Type B pancreatic cell (in vitro differentiated cells): Measurements from ENCODE around the gene GID4. TPM values are rescaled to one million over a fixed set of nuclear protein-coding genes. Genes with fewer than 3 reads are reported as not detected.

Experiments used
- DNase-seq: peaks from one replicate; pipeline ENCODE4 v3.0.0; 2021; ENCODE audit warnings: mixed read lengths; ENCODE audit not compliant: unreplicated experiment; ENCODE audit errors: extremely low spot score
- H3K27ac Mint-ChIP-seq: 2 replicates; pipeline ENCODE4 v1.8.0; 2021; ENCODE audit warnings: mild to moderate bottlenecking, mixed read lengths
- H3K27me3 Mint-ChIP-seq: 2 replicates; pipeline ENCODE4 v1.8.0; 2021; ENCODE audit warnings: mixed read lengths
- H3K36me3 Mint-ChIP-seq: 2 replicates; pipeline ENCODE4 v1.8.0; 2021; ENCODE audit warnings: mixed read lengths
- H3K4me1 Mint-ChIP-seq: one replicate; pipeline ENCODE4 v1.8.0; 2021; ENCODE audit warnings: mixed read lengths; ENCODE audit not compliant: unreplicated experiment
- H3K4me3 Mint-ChIP-seq: 2 replicates; pipeline ENCODE4 v1.8.0; 2021; ENCODE audit warnings: mild to moderate bottlenecking, mixed read lengths
- H3K9me3 Mint-ChIP-seq: 2 replicates; pipeline ENCODE4 v1.8.0; 2021; ENCODE audit warnings: mixed read lengths
- CTCF ChIP-seq: fragments of 200-600 bp; sonication (generic); conservative IDR thresholded peaks from 2 replicates; pipeline ENCODE4 v1.5.0; 2021; ENCODE audit warnings: antibody characterized with exemption, mild to moderate bottlenecking
- total RNA-seq: library from RNA; stranded (reverse); gene quantifications from 2 replicates; pipeline ENCODE4 v1.2.1, GENCODE V29; 2021; ENCODE audit warnings: low replicate concordance

Gene GID4
- total RNA-seq, 1 donor from 2014 or later: 13.2 TPM

DNA sequence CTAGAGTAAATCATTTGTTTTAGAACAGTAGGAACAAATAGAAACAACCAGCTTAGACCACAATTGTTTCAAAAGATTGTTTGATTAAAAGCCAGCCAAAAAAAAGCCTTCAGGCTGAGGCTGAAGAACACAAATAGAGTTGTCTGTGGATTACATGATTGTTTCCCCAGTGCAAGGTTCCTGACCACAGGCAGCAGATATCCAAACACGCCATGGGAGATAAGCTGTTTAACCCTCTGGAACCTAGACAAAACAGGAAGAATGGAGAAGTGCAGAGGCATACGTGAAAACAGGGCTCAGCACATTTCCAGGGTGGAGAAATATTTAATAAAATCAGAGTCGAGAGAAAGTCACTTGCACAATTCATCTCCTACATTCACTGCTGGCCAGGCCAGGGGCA lies 21.2 kb upstream of the GID4 start:
- no peak for TF ChIP-seq CTCF
- Mint-ChIP-seq H3K4me1 (peaks cover 12% of the 10 kb centered on the region), H3K36me3 (peaks cover 3% of the 10 kb centered on the region), H3K9me3 (no peaks in the 10 kb centered on the region), H3K27me3 (no peaks in the 10 kb centered on the region), H3K4me3 (no peak overlapping the region), H3K27ac (peak overlapping the region; percentile 46)
- DNase-seq: no peak

GRCh38 chr17:18018411-18018921 lies 20.7 kb upstream of the GID4 start:
- Mint-ChIP-seq H3K27me3 (no peaks in the 10 kb centered on the region), H3K4me3 (no peak overlapping the region), H3K27ac (peak overlapping the region; percentile 46), H3K9me3 (no peaks in the 10 kb centered on the region), H3K4me1 (peaks cover 12% of the 10 kb centered on the region), H3K36me3 (peaks cover 3% of the 10 kb centered on the region)
- TF ChIP-seq CTCF: no peak
- no peak for DNase-seq

- no peaks in the 10 kb centered on the region for H3K27me3 Mint-ChIP-seq
- no peak overlapping the region for H3K4me3 Mint-ChIP-seq
- no peaks in the 10 kb centered on the region for H3K9me3 Mint-ChIP-seq
- DNase-seq: no peak
- peaks cover 3% of the 10 kb centered on the region for H3K36me3 Mint-ChIP-seq
- TF ChIP-seq CTCF: no peak
- H3K4me1 Mint-ChIP-seq: peaks cover 12% of the 10 kb centered on the region
- H3K27ac Mint-ChIP-seq: no peak overlapping the region
Observed at GRCh38 chr17:18019838-18020154, 19.4 kb upstream of the GID4 start.

GRCh38 chr17:18020971-18021370 lies 18.2 kb upstream of the GID4 start:
- H3K4me3 Mint-ChIP-seq: no peak overlapping the region
- TF ChIP-seq CTCF: no peak
- H3K36me3 Mint-ChIP-seq: no peaks in the 10 kb centered on the region
- DNase-seq: no peak
- H3K9me3 Mint-ChIP-seq: no peaks in the 10 kb centered on the region
- H3K4me1 Mint-ChIP-seq: peaks cover 12% of the 10 kb centered on the region
- H3K27me3 Mint-ChIP-seq: no peaks in the 10 kb centered on the region
- H3K27ac Mint-ChIP-seq: no peak overlapping the region

DNA sequence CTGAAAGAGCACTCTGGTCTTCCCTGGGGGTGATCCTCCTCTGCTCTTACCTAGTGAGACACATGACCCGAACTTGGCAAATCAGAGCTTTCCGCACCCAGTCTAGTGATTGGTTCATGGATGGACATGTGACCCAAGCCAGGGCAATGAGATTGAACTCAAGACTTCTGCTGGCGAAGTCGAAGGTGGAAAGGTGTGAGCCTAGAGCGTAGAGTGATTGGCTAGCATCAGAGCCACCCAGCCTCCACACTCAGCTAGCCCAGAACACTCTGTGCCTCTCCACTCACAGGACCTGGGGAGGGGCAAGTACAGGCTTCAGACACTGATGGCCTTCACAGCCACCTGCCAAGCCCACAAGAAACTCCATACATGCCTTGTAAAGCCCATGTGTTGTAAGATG lies 17.8 kb upstream of the GID4 start:
- no peaks in the 10 kb centered on the region for H3K36me3 Mint-ChIP-seq
- H3K9me3 Mint-ChIP-seq: no peaks in the 10 kb centered on the region
- H3K27me3 Mint-ChIP-seq: no peaks in the 10 kb centered on the region

More for the DNA sequence above, 17.8 kb upstream of the GID4 start:
- Mint-ChIP-seq H3K4me1 (peaks cover 12% of the 10 kb centered on the region), H3K27ac (no peak overlapping the region), H3K4me3 (no peak overlapping the region)
- DNase-seq: no peak
- no peak for TF ChIP-seq CTCF
